CD4-positive, alpha-beta T cell (primary cell): Measurements from ENCODE around the gene BHLHE23. TPM values are rescaled to one million over a fixed set of nuclear protein-coding genes. Genes with fewer than 3 reads are reported as not detected.
A peak's percentile ranks its signal among the peaks of the same experiment; 100 is the strongest.

Experiments
- ATAC-seq: fragments of 200-7000 bp; cut with Tn5 transposase; one replicate; pipeline ENCODE4 v1.10.0; 2022; ENCODE audit warnings: mild to moderate bottlenecking; ENCODE audit not compliant: poor library complexity
- CTCF ChIA-PET: fragments of 350-600 bp; sonication (Branson Sonifier 250); formaldehyde crosslinking; loops from one replicate; lab custom pipeline; 2021; ENCODE audit warnings: antibody characterized with exemption, inconsistent platforms; lab: Charles Lee
- POLR2A ChIA-PET: fragments of 350-600 bp; sonication (Branson Sonifier 250); formaldehyde crosslinking; loops from one replicate; lab custom pipeline; 2021; ENCODE audit warnings: antibody characterized with exemption, inconsistent platforms; lab: Charles Lee
- DNase-seq, 14 experiments: peaks; one replicate each; pipeline ENCODE4 v3.0.0-alpha.2; 2013 to 2020; ENCODE audit warnings: mixed read lengths in 2 of 14
- H3K27ac ChIP-seq, 2 donors: one replicate each; pipeline versions ENCODE4 v1.5.1 to v1.7.0; 2013; ENCODE audit warnings: low read length in 2 of 2, low read depth in 1 of 2, mild to moderate bottlenecking in 1 of 2
- H3K27me3 ChIP-seq, 2 experiments: 1 replicate in 1 of 2; 2 replicates in 1 of 2; pipeline versions ENCODE4 v1.6.1 to v1.7.0; 2013; ENCODE audit warnings: low read length in 2 of 2, control low read depth in 1 of 2, mild to moderate bottlenecking in 1 of 2, moderate library complexity in 1 of 2; ENCODE audit not compliant: insufficient read depth in 2 of 2, control insufficient read depth in 1 of 2
- H3K36me3 ChIP-seq: one replicate; pipeline ENCODE4 v1.6.1; 2013; ENCODE audit warnings: low read length, control low read depth; ENCODE audit not compliant: insufficient read depth
- H3K4me1 ChIP-seq: one replicate; pipeline ENCODE4 v1.6.1; 2013; ENCODE audit warnings: low read length, control low read depth; ENCODE audit not compliant: insufficient read depth
- H3K4me3 ChIP-seq: one replicate; pipeline ENCODE4 v1.5.1; 2013; ENCODE audit warnings: mild to moderate bottlenecking, low read length, moderate library complexity
- H3K9me3 ChIP-seq, 2 experiments: 1 replicate in 1 of 2; 2 replicates in 1 of 2; pipeline versions ENCODE4 v1.6.1 to v1.7.0; 2013; ENCODE audit warnings: low read length in 2 of 2, mild to moderate bottlenecking in 2 of 2, control low read depth in 1 of 2, moderate library complexity in 1 of 2; ENCODE audit not compliant: control insufficient read depth in 1 of 2, insufficient read depth in 1 of 2
- H3K27ac Mint-ChIP-seq: one replicate; pipeline ENCODE4 v1.8.0; 2020; ENCODE audit warnings: mixed read lengths
- H3K27me3 Mint-ChIP-seq: one replicate; pipeline ENCODE4 v1.8.0; 2021; ENCODE audit warnings: mixed read lengths
- H3K36me3 Mint-ChIP-seq: one replicate; pipeline ENCODE4 v1.8.0; 2021; ENCODE audit warnings: low read depth, mixed read lengths
- H3K4me1 Mint-ChIP-seq: one replicate; pipeline ENCODE4 v1.8.0; 2021; ENCODE audit warnings: low read depth, mixed read lengths
- H3K4me3 Mint-ChIP-seq: one replicate; pipeline ENCODE4 v1.8.0; 2020; ENCODE audit warnings: mild to moderate bottlenecking, mixed read lengths
- H3K9me3 Mint-ChIP-seq: one replicate; pipeline ENCODE4 v1.8.0; 2020; ENCODE audit warnings: mixed read lengths
- intact Hi-C, 2 experiments: fragments of 100-400 bp; cut with DNase I in 1 of 2; cut with micrococcal nuclease in 1 of 2; formaldehyde crosslinking; loops; one replicate each; pipeline versions ENCODE4 v1.15.1 to v1.9.0; 2023 to 2025; cut with DNase I, micrococcal nuclease
- total RNA-seq, 174 experiments: library from RNA in 2 of 174; stranded (reverse) in 2 of 174; gene quantifications; one replicate each; pipeline ENCODE4 v1.2.3 and lab custom pipeline; 2021 to 2026
- TF ChIP-seq, protein P1 (sequence below): fragments of 200-600 bp; IDR thresholded peaks from one replicate; pipeline ENCODE4 v1.8.0; 2022; ENCODE audit warnings: antibody characterized with exemption, mild to moderate bottlenecking

Gene BHLHE23
- total RNA-seq, 2 experiments from 2014 or later, result not detected

DNA sequence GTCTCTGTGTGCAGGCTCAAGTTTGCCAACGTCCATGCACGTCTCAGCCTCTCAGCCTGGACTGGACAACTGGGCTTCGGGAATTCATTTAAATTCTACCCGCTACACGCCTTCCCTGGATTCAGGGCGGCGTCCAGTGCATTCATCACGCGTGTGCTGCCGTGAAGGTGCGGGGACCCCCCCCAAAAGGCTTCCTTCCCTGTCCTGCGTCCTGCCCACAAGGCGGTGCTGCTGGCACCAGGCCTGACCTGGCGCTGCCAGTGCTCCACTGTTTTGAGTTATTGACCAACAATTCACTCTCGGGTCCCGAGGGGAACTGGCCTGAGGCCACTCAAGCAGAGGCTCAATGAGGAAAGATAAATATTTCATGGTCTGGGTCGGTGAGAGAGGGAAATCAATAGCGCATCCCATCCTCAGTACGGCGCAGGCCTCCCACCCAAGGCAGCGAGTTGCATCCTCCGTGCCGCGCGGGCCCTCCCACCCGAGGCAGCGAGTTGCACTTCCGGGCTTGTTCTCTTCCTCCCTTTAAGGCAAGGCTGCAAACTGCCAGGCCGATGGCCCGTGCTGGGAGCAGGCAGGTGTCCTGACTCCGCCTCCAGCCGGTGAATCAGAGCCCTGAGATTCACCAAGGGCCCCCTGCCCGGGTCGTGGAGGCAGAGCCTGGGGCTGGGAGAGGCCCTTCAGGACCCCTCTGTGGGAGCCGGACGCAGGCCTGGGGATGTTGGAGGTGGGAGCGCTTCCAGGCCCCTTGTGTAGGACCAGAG is 22.8 kb upstream of the BHLHE23 start:
- no peaks in the 10 kb centered on the region for H3K9me3 Mint-ChIP-seq
- H3K4me1 Mint-ChIP-seq, result peaks cover 18% of the 10 kb centered on the region
- Histone ChIP-seq H3K4me1 (peaks cover 24% of the 10 kb centered on the region), H3K27ac (no peak overlapping the region), H3K9me3 (peaks cover 0 to 4% of the 10 kb centered on the region in 2 experiments), H3K4me3 (no peak overlapping the region), H3K27me3 (peaks cover 4 to 18% of the 10 kb centered on the region in 2 experiments), H3K36me3 (no peaks in the 10 kb centered on the region)
- CTCF ChIA-PET, result no interaction called here
- peak; percentile 39 for ATAC-seq
- POLR2A ChIA-PET, result no interaction called here
- intact Hi-C loops, result no loop called here
- no peak overlapping the region for H3K27ac Mint-ChIP-seq
- no peaks in the 10 kb centered on the region for H3K36me3 Mint-ChIP-seq
- TF ChIP-seq, protein P1, sequence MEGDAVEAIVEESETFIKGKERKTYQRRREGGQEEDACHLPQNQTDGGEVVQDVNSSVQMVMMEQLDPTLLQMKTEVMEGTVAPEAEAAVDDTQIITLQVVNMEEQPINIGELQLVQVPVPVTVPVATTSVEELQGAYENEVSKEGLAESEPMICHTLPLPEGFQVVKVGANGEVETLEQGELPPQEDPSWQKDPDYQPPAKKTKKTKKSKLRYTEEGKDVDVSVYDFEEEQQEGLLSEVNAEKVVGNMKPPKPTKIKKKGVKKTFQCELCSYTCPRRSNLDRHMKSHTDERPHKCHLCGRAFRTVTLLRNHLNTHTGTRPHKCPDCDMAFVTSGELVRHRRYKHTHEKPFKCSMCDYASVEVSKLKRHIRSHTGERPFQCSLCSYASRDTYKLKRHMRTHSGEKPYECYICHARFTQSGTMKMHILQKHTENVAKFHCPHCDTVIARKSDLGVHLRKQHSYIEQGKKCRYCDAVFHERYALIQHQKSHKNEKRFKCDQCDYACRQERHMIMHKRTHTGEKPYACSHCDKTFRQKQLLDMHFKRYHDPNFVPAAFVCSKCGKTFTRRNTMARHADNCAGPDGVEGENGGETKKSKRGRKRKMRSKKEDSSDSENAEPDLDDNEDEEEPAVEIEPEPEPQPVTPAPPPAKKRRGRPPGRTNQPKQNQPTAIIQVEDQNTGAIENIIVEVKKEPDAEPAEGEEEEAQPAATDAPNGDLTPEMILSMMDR, result no peak
- peak in 3 of 14 experiments; percentile 17 to 40 (median 27) for DNase-seq
- peaks cover 46% of the 10 kb centered on the region for H3K27me3 Mint-ChIP-seq
- no peak overlapping the region for H3K4me3 Mint-ChIP-seq

DNA sequence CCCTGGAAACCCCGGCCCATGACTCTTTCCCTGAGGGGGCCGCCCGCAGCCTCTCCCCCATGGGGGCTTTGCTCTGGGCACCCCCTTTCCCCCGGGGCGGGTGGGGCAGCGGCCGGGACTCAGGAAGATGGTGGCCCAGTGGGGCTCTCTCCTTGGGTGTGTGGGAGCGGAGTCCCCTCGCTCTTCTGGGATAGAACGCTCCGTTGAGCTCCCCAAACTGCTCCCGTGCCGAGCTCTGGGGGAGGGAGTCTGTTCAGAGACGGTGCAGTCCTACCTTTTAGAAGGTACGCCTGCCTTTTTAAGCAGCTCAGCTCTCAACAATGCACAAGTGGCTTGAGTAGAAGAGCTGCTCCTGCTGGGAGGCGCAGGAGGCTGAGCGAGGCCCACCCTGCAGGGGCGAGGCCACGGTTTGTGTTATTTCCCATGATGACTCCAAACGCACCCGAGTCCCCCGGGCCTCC is 21.7 kb upstream of the BHLHE23 start:
- DNase-seq, result no peak
- no peak for ATAC-seq
- Mint-ChIP-seq H3K4me1 (peaks cover 18% of the 10 kb centered on the region), H3K27ac (no peak overlapping the region), H3K27me3 (peaks cover 46% of the 10 kb centered on the region), H3K9me3 (no peaks in the 10 kb centered on the region), H3K36me3 (no peaks in the 10 kb centered on the region), H3K4me3 (no peak overlapping the region)
- ChIA-PET CTCF (interaction anchor here (1.1 kb wide), 1 partner anchor 19 kb away, joined by 4 read pairs; no protein-coding TSS in a partner anchor), POLR2A (interaction anchor here (1.2 kb wide), 1 partner anchor 19 kb away, joined by 3 read pairs; no protein-coding TSS in a partner anchor)
- Histone ChIP-seq H3K4me1 (peaks cover 22% of the 10 kb centered on the region), H3K36me3 (no peaks in the 10 kb centered on the region), H3K4me3 (no peak overlapping the region), H3K27me3 (peaks cover 4 to 18% of the 10 kb centered on the region in 2 experiments), H3K27ac (no peak overlapping the region), H3K9me3 (peaks cover 0 to 6% of the 10 kb centered on the region in 2 experiments)
- TF ChIP-seq, protein P1, result no peak
- intact Hi-C loops, result no loop called here

DNA sequence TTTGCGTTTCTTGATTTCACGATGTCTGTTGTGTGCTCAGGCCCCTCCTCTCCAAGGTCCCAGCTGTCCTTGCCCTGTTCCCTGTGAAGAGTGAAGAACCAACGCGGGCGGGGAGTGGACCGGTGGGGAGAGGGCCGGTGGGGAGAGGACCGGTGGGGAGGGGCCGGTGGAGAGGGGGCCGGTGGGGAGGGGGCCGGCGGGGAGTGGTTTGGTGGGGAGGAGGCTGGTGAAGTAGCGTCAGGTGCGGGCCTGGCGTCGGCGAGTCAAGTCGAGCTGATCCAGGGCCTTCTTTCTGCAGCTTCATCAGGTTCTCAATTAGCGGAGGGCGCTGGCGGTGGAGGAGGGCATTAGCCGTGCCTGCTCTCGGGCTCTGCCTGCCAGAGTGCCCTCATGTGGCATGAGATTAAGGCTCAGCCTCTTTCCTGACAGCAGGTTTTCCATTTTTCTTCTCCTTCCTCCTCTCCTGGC is 21.2 kb upstream of the BHLHE23 start:
- ChIA-PET CTCF (interaction anchor here (1.1 kb wide), 1 partner anchor 19 kb away, joined by 4 read pairs; no protein-coding TSS in a partner anchor), POLR2A (interaction anchor here (1.2 kb wide), 1 partner anchor 19 kb away, joined by 3 read pairs; no protein-coding TSS in a partner anchor)
- TF ChIP-seq, protein P1, result no peak
- intact Hi-C loops, result no loop called here
- ATAC-seq (peak; percentile 70), DNase-seq (peak in 3 of 14 experiments; percentile 10 to 44 (median 41))
- H3K9me3 ChIP-seq, result peaks cover 0 to 11% of the 10 kb centered on the region in 2 experiments
- peaks cover 41% of the 10 kb centered on the region for H3K27me3 Mint-ChIP-seq
- H3K4me3 ChIP-seq, result no peak overlapping the region
- no peak overlapping the region for H3K27ac ChIP-seq
- H3K4me1 Mint-ChIP-seq, result peaks cover 13% of the 10 kb centered on the region
- H3K36me3 Mint-ChIP-seq, result no peaks in the 10 kb centered on the region
- peaks cover 4 to 18% of the 10 kb centered on the region in 2 experiments for H3K27me3 ChIP-seq
- peaks cover 17% of the 10 kb centered on the region for H3K4me1 ChIP-seq
- H3K27ac Mint-ChIP-seq, result no peak overlapping the region
- H3K4me3 Mint-ChIP-seq, result no peak overlapping the region
- H3K9me3 Mint-ChIP-seq, result no peaks in the 10 kb centered on the region
- no peaks in the 10 kb centered on the region for H3K36me3 ChIP-seq
